ENCODE data around the gene SRPK2.

- no peak for TF ChIP-seq POLR2A (IDR thresholded peaks at IDR 0.05)
- no peak for TF ChIP-seq CTCF (IDR thresholded peaks at IDR 0.05)
These were observed 286.9 kb downstream of the SRPK2 start for GRCh38 chr7:105101864-105102263.

Measured in prostate gland (tissue), 2 donors.